Neural cell (in vitro differentiated cells): Measurements from ENCODE around the gene PSORS1C2. TPM values are rescaled to one million over a fixed set of nuclear protein-coding genes. Genes with fewer than 3 reads are reported as not detected.

ENCODE experiments used
- H2AFZ ChIP-seq: fragments of 200-600, 300-800 bp; sonication (generic), shearing (Covaris generic); 2 replicates; pipeline ENCODE4 v1.6.0; 2014; ENCODE audit warnings: low read depth, mild to moderate bottlenecking, antibody characterized with exemption, low read length, moderate library complexity
- H3F3A ChIP-seq: fragments of 200-600 bp; shearing (Covaris generic); 2 replicates; pipeline ENCODE4 v1.6.1; 2016; ENCODE audit warnings: mild to moderate bottlenecking, moderate library complexity, mixed read lengths, antibody characterized with exemption, low read length; ENCODE audit not compliant: insufficient read depth, poor library complexity, severe bottlenecking
- H3K27ac ChIP-seq: fragments of 200-600, 300-800 bp; sonication (generic), shearing (Covaris generic); 2 replicates; pipeline ENCODE4 v1.5.1; 2014; ENCODE audit warnings: mild to moderate bottlenecking, low read length, moderate library complexity
- H3K27me3 ChIP-seq: fragments of 300-800, 200-600 bp; sonication (generic), shearing (Covaris generic); 2 replicates; pipeline ENCODE4 v1.6.0; 2014; ENCODE audit warnings: mild to moderate bottlenecking, low read depth, low read length, moderate library complexity; ENCODE audit not compliant: insufficient read depth
- H3K36me3 ChIP-seq: fragments of 300-800, 200-600 bp; sonication (generic), shearing (Covaris generic); 2 replicates; pipeline ENCODE4 v1.5.1; 2014; ENCODE audit warnings: mild to moderate bottlenecking, antibody characterized with exemption, low read length, moderate library complexity; ENCODE audit not compliant: insufficient read depth
- H3K4me2 ChIP-seq: fragments of 300-800, 200-600 bp; sonication (generic), shearing (Covaris generic); 2 replicates; pipeline ENCODE4 v1.6.0; 2014; ENCODE audit warnings: mild to moderate bottlenecking, low read length
- H3K4me3 ChIP-seq: fragments of 300-800, 200-600 bp; sonication (generic), shearing (Covaris generic); 2 replicates; pipeline ENCODE4 v1.5.1; 2014; ENCODE audit warnings: mild to moderate bottlenecking, low read length, moderate library complexity
- H3K79me2 ChIP-seq: fragments of 200-600 bp; shearing (Covaris generic); replicated peaks from 2 replicates; pipeline ENCODE4 v1.6.0; 2014; ENCODE audit warnings: mild to moderate bottlenecking, low read length, moderate library complexity; ENCODE audit not compliant: insufficient read depth
- H3K9ac ChIP-seq: fragments of 300-800, 200-600 bp; sonication (generic), shearing (Covaris generic); 2 replicates; pipeline ENCODE4 v1.6.1; 2016; ENCODE audit warnings: mild to moderate bottlenecking, low read length, mixed read lengths
- H3K9me2 ChIP-seq: fragments of 200-600 bp; shearing (Covaris generic); 2 replicates; pipeline ENCODE4 v1.6.1; 2016; ENCODE audit warnings: mild to moderate bottlenecking, low read length, mixed read lengths; ENCODE audit not compliant: insufficient read depth
- H3K9me3 ChIP-seq: fragments of 200-600, 300-800 bp; sonication (generic), shearing (Covaris generic); 2 replicates; pipeline ENCODE4 v1.6.1; 2016; ENCODE audit warnings: mild to moderate bottlenecking, mixed run types, low read length, moderate library complexity, mixed read lengths
- H4K20me1 ChIP-seq: fragments of 200-600 bp; shearing (Covaris generic); 2 replicates; pipeline ENCODE4 v1.6.1; 2016; ENCODE audit warnings: mild to moderate bottlenecking, mixed run types; ENCODE audit not compliant: insufficient read depth
- CTCF ChIP-seq: fragments of 450-650 bp; IDR thresholded peaks from 2 replicates; pipeline ENCODE4 v1.5.1; 2014; ENCODE audit warnings: antibody characterized with exemption, mild to moderate bottlenecking, moderate library complexity; ENCODE audit not compliant: poor library complexity, severe bottlenecking
- EP300 ChIP-seq: fragments of 450-650 bp; conservative IDR thresholded peaks from 2 replicates; pipeline ENCODE4 v1.6.1; 2014; ENCODE audit warnings: antibody characterized with exemption, mild to moderate bottlenecking, moderate library complexity; ENCODE audit not compliant: poor library complexity, severe bottlenecking
- EZH2 ChIP-seq: fragments of 200-600, 300-800 bp; shearing (Covaris generic), sonication (generic); IDR thresholded peaks from 2 replicates; pipeline ENCODE4 v1.6.1; 2014; ENCODE audit warnings: antibody characterized with exemption, low read length, borderline replicate concordance, mild to moderate bottlenecking; ENCODE audit not compliant: insufficient read depth, poor library complexity, severe bottlenecking
- MXI1 ChIP-seq: fragments of 450-650 bp; conservative IDR thresholded peaks from 2 replicates; pipeline ENCODE4 v1.6.1; 2014; ENCODE audit warnings: antibody characterized with exemption, mild to moderate bottlenecking; ENCODE audit not compliant: poor library complexity, severe bottlenecking
- POLR2AphosphoS5 ChIP-seq: IDR thresholded peaks from 2 replicates; pipeline ENCODE4 v1.6.1; 2012
- RAD21 ChIP-seq: fragments of 450-650 bp; conservative IDR thresholded peaks from 2 replicates; pipeline ENCODE4 v1.6.1; 2014; ENCODE audit warnings: antibody characterized with exemption, mild to moderate bottlenecking, moderate library complexity
- SMC3 ChIP-seq: fragments of 450-650 bp; conservative IDR thresholded peaks from 2 replicates; pipeline ENCODE4 v1.6.1; 2014; ENCODE audit warnings: antibody characterized with exemption, mild to moderate bottlenecking, moderate library complexity; ENCODE audit not compliant: poor library complexity
- TAF1 ChIP-seq: IDR thresholded peaks from 2 replicates; pipeline ENCODE4 v1.6.1; 2012; ENCODE audit warnings: low read depth
- polyA plus RNA-seq: library from polyadenylated mRNA; depleted of rRNA; stranded (reverse); fragments of >200 nt; gene quantifications from 2 replicates; pipeline ENCODE4 v1.2.3, GENCODE V29; 2014
- TF ChIP-seq, protein P1 (sequence below): IDR thresholded peaks from 2 replicates; pipeline ENCODE4 v1.6.1; 2012; ENCODE audit warnings: borderline replicate concordance

The PSORS1C2 gene
- polyA plus RNA-seq, 1 donor from 2014 or later = not detected

GRCh38 chr6:31111712-31112111 lies 27.2 kb downstream of the PSORS1C2 start:
- Histone ChIP-seq H3K9me2 (no peaks in the 10 kb centered on the region), H3K27ac (no peak overlapping the region), H3K36me3 (no peaks in the 10 kb centered on the region), H3K4me2 (no peak overlapping the region), H4K20me1 (no peaks in the 10 kb centered on the region), H3F3A (no peaks in the 10 kb centered on the region), H3K9me3 (no peaks in the 10 kb centered on the region), H3K9ac (no peak overlapping the region), H3K79me2 (no peaks in the 10 kb centered on the region), H3K27me3 (no peaks in the 10 kb centered on the region), H2AFZ (no peak overlapping the region), H3K4me3 (no peak overlapping the region)
- TF ChIP-seq, protein P1, sequence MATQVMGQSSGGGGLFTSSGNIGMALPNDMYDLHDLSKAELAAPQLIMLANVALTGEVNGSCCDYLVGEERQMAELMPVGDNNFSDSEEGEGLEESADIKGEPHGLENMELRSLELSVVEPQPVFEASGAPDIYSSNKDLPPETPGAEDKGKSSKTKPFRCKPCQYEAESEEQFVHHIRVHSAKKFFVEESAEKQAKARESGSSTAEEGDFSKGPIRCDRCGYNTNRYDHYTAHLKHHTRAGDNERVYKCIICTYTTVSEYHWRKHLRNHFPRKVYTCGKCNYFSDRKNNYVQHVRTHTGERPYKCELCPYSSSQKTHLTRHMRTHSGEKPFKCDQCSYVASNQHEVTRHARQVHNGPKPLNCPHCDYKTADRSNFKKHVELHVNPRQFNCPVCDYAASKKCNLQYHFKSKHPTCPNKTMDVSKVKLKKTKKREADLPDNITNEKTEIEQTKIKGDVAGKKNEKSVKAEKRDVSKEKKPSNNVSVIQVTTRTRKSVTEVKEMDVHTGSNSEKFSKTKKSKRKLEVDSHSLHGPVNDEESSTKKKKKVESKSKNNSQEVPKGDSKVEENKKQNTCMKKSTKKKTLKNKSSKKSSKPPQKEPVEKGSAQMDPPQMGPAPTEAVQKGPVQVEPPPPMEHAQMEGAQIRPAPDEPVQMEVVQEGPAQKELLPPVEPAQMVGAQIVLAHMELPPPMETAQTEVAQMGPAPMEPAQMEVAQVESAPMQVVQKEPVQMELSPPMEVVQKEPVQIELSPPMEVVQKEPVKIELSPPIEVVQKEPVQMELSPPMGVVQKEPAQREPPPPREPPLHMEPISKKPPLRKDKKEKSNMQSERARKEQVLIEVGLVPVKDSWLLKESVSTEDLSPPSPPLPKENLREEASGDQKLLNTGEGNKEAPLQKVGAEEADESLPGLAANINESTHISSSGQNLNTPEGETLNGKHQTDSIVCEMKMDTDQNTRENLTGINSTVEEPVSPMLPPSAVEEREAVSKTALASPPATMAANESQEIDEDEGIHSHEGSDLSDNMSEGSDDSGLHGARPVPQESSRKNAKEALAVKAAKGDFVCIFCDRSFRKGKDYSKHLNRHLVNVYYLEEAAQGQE = no peak
- TF ChIP-seq POLR2AphosphoS5 = no peak
- no peak for TF ChIP-seq EP300
- TF ChIP-seq MXI1 = no peak
- no peak for TF ChIP-seq EZH2
- no peak for TF ChIP-seq CTCF
- TF ChIP-seq TAF1 = no peak
- no peak for TF ChIP-seq SMC3
- no peak for TF ChIP-seq RAD21

- H3K79me2 ChIP-seq = no peaks in the 10 kb centered on the region
- no peak overlapping the region for H3K4me2 ChIP-seq
- H3K9me2 ChIP-seq = no peaks in the 10 kb centered on the region
- no peak overlapping the region for H3K9ac ChIP-seq
- no peak overlapping the region for H3K4me3 ChIP-seq
- no peaks in the 10 kb centered on the region for H3K9me3 ChIP-seq
- no peaks in the 10 kb centered on the region for H3K27me3 ChIP-seq
- no peak overlapping the region for H2AFZ ChIP-seq
- no peaks in the 10 kb centered on the region for H4K20me1 ChIP-seq
- no peak overlapping the region for H3K27ac ChIP-seq
- H3F3A ChIP-seq = no peaks in the 10 kb centered on the region
- H3K36me3 ChIP-seq = no peaks in the 10 kb centered on the region
- TF ChIP-seq POLR2AphosphoS5 = no peak
- no peak for TF ChIP-seq EP300
- no peak for TF ChIP-seq MXI1
- TF ChIP-seq, protein P1 = no peak
- TF ChIP-seq TAF1 = no peak
- no peak for TF ChIP-seq SMC3
- TF ChIP-seq EZH2 = no peak
Measured at GRCh38 chr6:31110825-31111582, 27.9 kb downstream of the PSORS1C2 start.
